NCI-H82 treated with DMSO at 0.1 percent for 48 hours (cell line): Measurements from ENCODE around the gene UPF2.
"Not testable (repeated sequence)": the region's sequence is repeated elsewhere in the genome, so short reads cannot be mapped to it uniquely, and the experiment has no call there.

Experiments used
- DNase-seq: peaks from one replicate; lab custom pipeline; 2025; ENCODE audit not compliant: unreplicated experiment; lab: John Stamatoyannopoulos, UW

The UPF2 gene

GRCh38 chr10:12045596-12045995 is 3.0 kb upstream of the UPF2 start:
- no peak for DNase-seq

- no peak for DNase-seq
Observed at GRCh38 chr10:12042409-12042796, 206 bp downstream of the UPF2 start.

GRCh38 chr10:12041766-12042408 is 722 bp downstream of the UPF2 start:
- DNase-seq, result no peak

- no peak for DNase-seq
Observed at GRCh38 chr10:12036073-12036655, 6.4 kb downstream of the UPF2 start.

- no peak for DNase-seq
Observed at GRCh38 chr10:12031404-12031803, 11.2 kb downstream of the UPF2 start.

GRCh38 chr10:12027539-12027938 is 15.1 kb downstream of the UPF2 start:
- no peak for DNase-seq

GRCh38 chr10:12025591-12025990 is 17.0 kb downstream of the UPF2 start:
- DNase-seq, result no peak

- no peak for DNase-seq
Observed at GRCh38 chr10:12022580-12023257, 19.9 kb downstream of the UPF2 start.

- DNase-seq, result no peak
Observed at GRCh38 chr10:12020574-12020973, 22.0 kb downstream of the UPF2 start.

- no peak for DNase-seq
Observed at GRCh38 chr10:12019283-12019971, 23.2 kb downstream of the UPF2 start.

GRCh38 chr10:12018438-12019282 is 23.9 kb downstream of the UPF2 start:
- DNase-seq, result no peak

- DNase-seq, result no peak
Observed at GRCh38 chr10:12013926-12014325, 28.7 kb downstream of the UPF2 start.

- not testable (repeated sequence) for DNase-seq
Observed at GRCh38 chr10:12013391-12013790, 29.2 kb downstream of the UPF2 start.

GRCh38 chr10:12010353-12010752 is 32.3 kb downstream of the UPF2 start:
- DNase-seq, result no peak

GRCh38 chr10:12008842-12009241 is 33.8 kb downstream of the UPF2 start:
- DNase-seq, result not testable (repeated sequence)

- DNase-seq, result no peak
Observed at GRCh38 chr10:12006671-12007070, 35.9 kb downstream of the UPF2 start.

- DNase-seq, result no peak
Observed at GRCh38 chr10:11993834-11994468, 48.7 kb downstream of the UPF2 start.

- DNase-seq, result no peak
Observed at GRCh38 chr10:11988924-11989323, 53.7 kb downstream of the UPF2 start.

GRCh38 chr10:11986593-11987216 is 55.9 kb downstream of the UPF2 start:
- peak; percentile 18 for DNase-seq

GRCh38 chr10:11982253-11982652 is 60.4 kb downstream of the UPF2 start:
- no peak for DNase-seq
